Activated CD8-positive, alpha-beta T cell treated with anti-CD3 and anti-CD28 coated beads, Interleukin-2, amount 10 ng/mL, durations not matched to agents 7 days and 5 days (primary cell): Measurements from ENCODE around the gene ADO. TPM values are rescaled to one million over a fixed set of nuclear protein-coding genes. Genes with fewer than 3 reads are reported as not detected.

Experiments
- ATAC-seq: fragments of 150-1000 bp; cut with Tn5 transposase; one replicate; pipeline ENCODE4 v1.10.0; 2021; ENCODE audit warnings: moderate library complexity
- CTCF ChIA-PET: fragments of 350-600 bp; sonication (Branson Sonifier 250); formaldehyde crosslinking; loops from one replicate; lab custom pipeline; 2021; ENCODE audit warnings: antibody characterized with exemption; lab: Charles Lee
- POLR2A ChIA-PET: fragments of 350-600 bp; sonication (Branson Sonifier 250); formaldehyde crosslinking; loops from one replicate; lab custom pipeline; 2021; ENCODE audit warnings: antibody characterized with exemption; lab: Charles Lee
- DNase-seq: peaks from one replicate; pipeline ENCODE4 v3.0.0-alpha.2; 2020
- H3K27ac Mint-ChIP-seq: one replicate; pipeline ENCODE4 v1.8.0; 2021; ENCODE audit warnings: mild to moderate bottlenecking, mixed read lengths
- H3K27me3 Mint-ChIP-seq: one replicate; pipeline ENCODE4 v1.8.0; 2021; ENCODE audit warnings: low read depth, mixed read lengths
- H3K36me3 Mint-ChIP-seq: one replicate; pipeline ENCODE4 v1.8.0; 2021; ENCODE audit warnings: low read depth, mixed read lengths
- H3K4me1 Mint-ChIP-seq: one replicate; pipeline ENCODE4 v1.8.0; 2021; ENCODE audit warnings: low read depth, mixed read lengths
- H3K4me3 Mint-ChIP-seq: one replicate; pipeline ENCODE4 v1.8.0; 2021; ENCODE audit warnings: mild to moderate bottlenecking, mixed read lengths
- H3K9me3 Mint-ChIP-seq: one replicate; pipeline ENCODE4 v1.8.0; 2022; ENCODE audit warnings: mixed read lengths; ENCODE audit not compliant: insufficient read depth
- total RNA-seq, 2 experiments: library from RNA; stranded (reverse); gene quantifications; one replicate each; pipeline ENCODE4 v1.2.3, GENCODE V29; 2021

ADO gene
- total RNA-seq, 2 experiments from 2014 or later: 22.2 to 22.6 TPM

DNA sequence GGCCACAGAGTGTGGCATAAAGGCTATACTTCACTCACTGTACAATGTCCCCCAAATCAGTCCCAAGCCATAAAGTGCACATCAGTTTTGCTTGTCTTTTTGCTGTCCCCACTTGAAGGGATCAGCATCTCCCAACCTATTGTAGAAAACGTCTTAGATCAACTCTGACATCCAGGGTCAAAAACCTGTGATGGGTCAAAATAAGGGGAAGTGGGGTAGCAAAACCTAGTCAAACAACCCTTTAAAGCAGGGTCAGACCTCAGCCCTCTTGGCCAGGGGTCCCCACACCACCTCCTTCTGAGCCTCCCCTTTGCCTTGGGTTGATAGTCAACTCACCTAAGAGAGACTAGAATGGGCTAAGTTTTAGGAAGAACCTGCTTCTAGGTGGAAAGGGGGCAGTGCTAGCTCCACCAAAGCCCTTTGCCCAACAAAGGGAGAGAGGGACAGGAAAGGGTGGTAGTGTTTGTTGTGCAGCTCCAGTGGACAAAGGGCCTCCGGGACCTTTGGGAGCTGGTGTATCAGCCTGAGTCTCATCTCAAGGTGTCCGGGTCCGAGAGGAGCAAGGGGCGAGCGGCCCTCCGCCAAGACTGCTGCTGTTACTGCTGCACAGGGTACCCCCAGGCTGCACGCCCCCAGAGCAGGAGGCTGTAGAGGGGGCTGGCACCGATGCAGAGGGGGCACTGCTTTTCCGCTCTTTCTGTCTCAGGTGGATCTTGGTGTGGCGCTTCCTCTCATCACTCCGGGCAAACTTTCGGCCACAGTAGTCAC is 8.3 kb downstream of the ADO start:
- CTCF ChIA-PET: no interaction called here

DNA sequence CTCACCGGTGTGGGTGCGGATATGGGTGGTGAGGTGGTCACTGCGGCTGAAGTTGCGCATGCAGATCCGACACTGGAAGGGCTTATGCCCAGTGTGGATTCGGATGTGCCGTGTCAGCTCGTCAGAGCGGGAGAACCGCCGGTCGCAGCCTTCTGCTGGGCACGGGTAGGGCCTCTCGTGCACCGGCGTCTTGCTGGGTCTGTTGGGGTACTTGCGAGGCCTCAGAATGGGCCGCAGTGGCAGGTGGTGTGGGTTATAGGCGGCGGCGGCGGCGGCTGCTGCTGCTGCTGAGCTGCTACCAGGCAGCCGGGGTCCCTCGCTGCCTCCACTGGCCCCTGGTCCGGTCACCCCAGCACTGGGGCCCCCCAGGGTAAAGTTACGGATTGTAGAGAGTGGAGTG is 8.9 kb downstream of the ADO start:
- Mint-ChIP-seq H3K4me3 (no peak overlapping the region), H3K9me3 (no peaks in the 10 kb centered on the region), H3K4me1 (peaks cover 80% of the 10 kb centered on the region), H3K27me3 (peaks cover 31% of the 10 kb centered on the region), H3K36me3 (peaks cover 20% of the 10 kb centered on the region), H3K27ac (no peak overlapping the region)
- DNase-seq (no peak), ATAC-seq (no peak)
- ChIA-PET CTCF (no interaction called here), POLR2A (no interaction called here)

More for the DNA sequence above, 8.3 kb downstream of the ADO start:
- DNase-seq (no peak), ATAC-seq (no peak)
- H3K4me1 Mint-ChIP-seq: peaks cover 80% of the 10 kb centered on the region
- H3K27ac Mint-ChIP-seq: no peak overlapping the region
- POLR2A ChIA-PET: interaction anchor here (2.2 kb wide), 1 partner anchor 79 kb away, joined by 11 read pairs; no protein-coding TSS in a partner anchor
- H3K27me3 Mint-ChIP-seq: peaks cover 26% of the 10 kb centered on the region
- peaks cover 26% of the 10 kb centered on the region for H3K36me3 Mint-ChIP-seq
- H3K4me3 Mint-ChIP-seq: no peak overlapping the region
- H3K9me3 Mint-ChIP-seq: no peaks in the 10 kb centered on the region

DNA sequence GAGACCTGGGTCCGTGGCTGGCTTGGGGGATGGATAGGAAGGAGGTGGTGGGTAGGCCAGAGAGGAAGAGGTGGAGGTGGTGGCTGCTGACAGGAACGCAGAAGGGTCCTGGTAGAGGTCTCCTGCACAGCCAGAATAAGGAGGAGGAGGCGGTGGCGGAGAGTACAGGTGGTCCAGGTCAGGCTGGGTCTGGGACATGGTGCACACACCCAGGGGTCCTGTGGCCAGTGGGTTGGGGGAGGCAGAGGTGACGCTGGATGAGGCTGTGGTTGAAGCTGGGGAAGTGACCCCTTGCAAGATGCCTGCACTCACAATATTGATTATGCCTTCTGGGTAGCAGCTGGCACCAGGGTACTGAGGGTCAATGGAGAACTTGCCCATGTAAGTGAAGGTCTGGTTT is 9.5 kb downstream of the ADO start:
- POLR2A ChIA-PET: interaction anchor here (1.4 to 6.0 kb wide), 2 partner anchors 8 to 80 kb away, joined by 3 to 36 read pairs; partner anchors contain the start of gene ADO
- Mint-ChIP-seq H3K4me3 (peak overlapping the region; percentile 88), H3K27ac (no peak overlapping the region), H3K9me3 (no peaks in the 10 kb centered on the region), H3K27me3 (peaks cover 34% of the 10 kb centered on the region), H3K36me3 (peaks cover 15% of the 10 kb centered on the region), H3K4me1 (peaks cover 77% of the 10 kb centered on the region)
- ATAC-seq (no peak), DNase-seq (no peak)
- CTCF ChIA-PET: interaction anchor here (4.7 to 5.8 kb wide), 2 partner anchors 81 to 176 kb away, joined by 39 to 82 read pairs; no protein-coding TSS in a partner anchor

DNA sequence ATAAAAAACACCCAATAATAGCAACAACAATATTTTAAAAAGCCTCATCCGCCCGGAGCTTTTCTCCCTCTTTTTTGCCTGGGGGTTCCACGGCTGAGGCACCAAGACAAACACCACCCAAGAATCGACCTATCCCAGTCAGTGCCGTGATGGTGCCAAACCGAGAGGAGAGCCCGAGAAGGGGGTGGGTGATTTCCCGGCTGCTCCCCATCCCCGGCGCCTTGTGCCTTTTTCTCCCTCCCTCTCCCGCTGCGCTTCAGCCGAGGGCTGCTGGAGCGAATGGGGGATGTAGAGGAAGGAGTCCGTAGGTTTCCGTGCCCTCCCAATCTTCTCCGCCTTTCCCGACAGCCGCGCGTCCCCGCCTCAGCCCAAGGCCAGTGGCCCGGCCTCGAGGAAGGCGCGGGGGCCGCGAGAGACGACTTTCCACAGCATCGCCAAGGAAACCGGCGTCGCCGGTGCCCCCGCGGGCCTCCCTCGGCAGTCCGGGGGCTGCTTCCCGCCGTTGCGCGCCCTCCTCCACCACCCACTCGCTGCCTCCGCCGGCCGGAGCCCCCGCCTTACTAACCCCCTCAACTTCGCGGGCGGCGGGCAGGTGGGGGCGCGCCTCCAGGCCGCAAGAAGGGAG is 10.3 kb downstream of the ADO start:
- ATAC-seq (no peak), DNase-seq (peak; percentile 26)
- ChIA-PET POLR2A (interaction anchor here (1.4 to 6.0 kb wide), 4 partner anchors 9 to 195 kb away, joined by 3 to 36 read pairs (median 15); partner anchors contain the start of gene ADO), CTCF (interaction anchor here (4.7 to 5.8 kb wide), 2 partner anchors 81 to 177 kb away, joined by 39 to 82 read pairs; no protein-coding TSS in a partner anchor)
- peak overlapping the region; percentile 88 for H3K4me3 Mint-ChIP-seq
- H3K4me1 Mint-ChIP-seq: peaks cover 73% of the 10 kb centered on the region
- H3K27ac Mint-ChIP-seq: no peak overlapping the region
- no peaks in the 10 kb centered on the region for H3K9me3 Mint-ChIP-seq
- peaks cover 12% of the 10 kb centered on the region for H3K36me3 Mint-ChIP-seq
- H3K27me3 Mint-ChIP-seq: peaks cover 42% of the 10 kb centered on the region

DNA sequence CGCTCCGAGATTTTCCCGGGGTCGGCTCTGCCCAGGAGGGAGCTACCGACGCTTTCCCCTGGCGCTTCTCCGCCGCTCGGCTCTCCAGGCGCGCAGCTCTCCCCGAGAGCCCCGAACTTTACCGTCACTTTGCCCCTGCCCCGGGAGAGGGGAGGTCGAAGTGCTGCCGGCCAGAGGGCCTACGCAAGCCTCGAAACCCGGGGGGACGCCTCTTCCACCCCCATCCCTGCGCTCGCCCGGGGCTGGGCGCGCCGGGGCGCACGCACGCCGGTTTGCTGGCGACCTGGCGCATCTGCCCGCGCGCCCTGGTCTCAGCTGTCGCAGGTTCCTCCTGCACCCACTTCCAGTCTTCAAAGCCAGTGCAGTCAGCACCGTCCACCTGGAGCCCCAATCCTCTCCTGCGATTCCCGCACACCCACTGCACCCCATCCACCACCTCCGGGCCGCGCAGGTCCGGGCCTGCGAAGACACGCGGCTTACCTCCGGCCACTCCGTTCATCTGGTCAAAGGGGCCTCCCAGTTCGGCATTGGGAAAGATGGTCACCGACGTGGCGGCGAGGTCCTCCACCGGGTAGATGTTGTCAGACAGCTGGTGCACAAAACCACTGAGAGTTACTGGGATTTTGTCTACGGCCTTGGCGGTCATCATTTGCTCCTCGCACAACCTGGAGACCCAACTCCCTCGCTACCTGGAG is 11.0 kb downstream of the ADO start:
- CTCF ChIA-PET: interaction anchor here (1.2 to 5.8 kb wide), 13 partner anchors 8 to 905 kb away, joined by 4 to 98 read pairs (median 22); partner anchors contain the start of gene ADO
- H3K9me3 Mint-ChIP-seq: no peaks in the 10 kb centered on the region
- DNase-seq: peak; percentile 23
- H3K36me3 Mint-ChIP-seq: peaks cover 10% of the 10 kb centered on the region
- peak overlapping the region; percentile 88 for H3K4me3 Mint-ChIP-seq
- POLR2A ChIA-PET: interaction anchor here (0.6 to 6.0 kb wide), 7 partner anchors 9 to 200 kb away, joined by 3 to 36 read pairs (median 7); partner anchors contain the start of gene ADO
- ATAC-seq: no peak
- H3K4me1 Mint-ChIP-seq: peaks cover 66% of the 10 kb centered on the region
- peak overlapping the region; percentile 97 for H3K27ac Mint-ChIP-seq
- H3K27me3 Mint-ChIP-seq: peaks cover 49% of the 10 kb centered on the region

DNA sequence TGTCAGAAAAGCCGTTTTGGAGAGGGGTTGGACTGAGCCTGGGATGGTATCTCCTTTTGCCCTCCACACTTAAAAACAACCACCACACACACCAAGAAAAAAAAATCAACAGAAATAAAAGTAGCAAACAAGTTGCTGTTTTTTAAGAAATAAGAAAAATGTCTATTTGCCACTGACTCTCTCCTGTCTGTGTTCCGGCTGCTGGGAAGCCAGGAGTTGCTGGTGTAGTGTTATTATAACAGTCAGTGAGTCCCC is 11.5 kb downstream of the ADO start:
- Mint-ChIP-seq H3K27ac (peak overlapping the region; percentile 97), H3K4me3 (peak overlapping the region; percentile 88), H3K27me3 (peaks cover 54% of the 10 kb centered on the region), H3K36me3 (peaks cover 7% of the 10 kb centered on the region), H3K9me3 (no peaks in the 10 kb centered on the region), H3K4me1 (peaks cover 62% of the 10 kb centered on the region)
- POLR2A ChIA-PET: interaction anchor here (1.1 to 6.0 kb wide), 7 partner anchors 10 to 699 kb away, joined by 3 to 36 read pairs (median 7); partner anchors contain the start of gene ADO
- DNase-seq (no peak), ATAC-seq (no peak)
- CTCF ChIA-PET: interaction anchor here (1.2 to 5.8 kb wide), 16 partner anchors 9 to 904 kb away, joined by 4 to 98 read pairs (median 12); partner anchors contain the start of gene ADO

DNA sequence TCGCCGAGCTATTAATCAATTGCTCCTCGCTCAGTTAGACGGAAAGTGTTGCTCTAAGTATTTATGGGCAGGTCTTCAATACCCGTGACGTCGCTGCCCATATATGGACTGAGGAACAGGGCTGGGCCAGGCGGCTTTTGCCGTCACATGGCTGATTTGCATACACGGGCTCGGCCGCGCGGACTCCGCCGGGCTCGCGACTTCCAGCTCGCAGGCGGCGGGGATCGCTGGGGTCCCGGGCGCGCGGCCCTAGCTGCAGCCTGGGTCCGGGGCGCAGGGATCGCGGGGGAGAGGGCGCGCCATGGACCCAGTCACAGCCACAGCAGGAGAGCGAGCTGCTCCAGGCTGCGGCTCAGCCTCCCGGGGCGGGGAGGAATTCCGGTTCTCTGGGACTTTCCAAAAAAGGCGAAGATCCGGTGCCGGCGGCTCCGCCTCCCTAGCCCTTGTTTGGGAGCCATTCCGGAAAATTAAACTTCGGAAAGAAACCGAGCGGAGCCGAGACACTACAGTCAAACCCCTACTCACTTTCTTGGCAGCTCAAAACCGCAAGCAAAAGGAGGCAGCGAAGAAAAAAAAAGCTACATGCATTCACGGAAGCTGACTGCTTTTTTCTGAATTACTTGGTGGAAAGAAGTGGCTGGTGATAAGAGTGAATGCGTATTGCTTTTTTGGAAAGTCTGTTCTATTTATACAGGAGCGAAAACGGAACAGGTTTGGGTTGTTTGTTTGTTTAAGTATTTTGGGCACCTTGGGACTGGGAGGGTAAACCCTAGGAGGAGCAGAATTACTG is 12.0 kb downstream of the ADO start, which contains the start of gene EGR2:
EGR2 (minus strand) TSS at position 36 of the 790 bp plus-strand sequence. CDS start 337 bp downstream, outside the sequence.
- Mint-ChIP-seq H3K4me3 (peak within 1 kb of the TSS; percentile 88), H3K9me3 (no peaks in the 10 kb centered on the region), H3K36me3 (peaks cover 2% of the 10 kb centered on the region), H3K4me1 (peaks cover 56% of the 10 kb centered on the region), H3K27me3 (peaks cover 55% of the 10 kb centered on the region), H3K27ac (peak within 1 kb of the TSS; percentile 97)
- ATAC-seq: peak; percentile 82
- CTCF ChIA-PET: interaction anchor here (0.7 to 5.8 kb wide), 27 partner anchors 9 to 917 kb away, joined by 3 to 98 read pairs (median 8); partner anchors contain the start of gene ADO
- POLR2A ChIA-PET: interaction anchor here (0.6 to 6.0 kb wide), 10 partner anchors 10 to 698 kb away, joined by 3 to 36 read pairs (median 5); partner anchors contain the start of gene ADO
- peak; percentile 96 for DNase-seq

DNA sequence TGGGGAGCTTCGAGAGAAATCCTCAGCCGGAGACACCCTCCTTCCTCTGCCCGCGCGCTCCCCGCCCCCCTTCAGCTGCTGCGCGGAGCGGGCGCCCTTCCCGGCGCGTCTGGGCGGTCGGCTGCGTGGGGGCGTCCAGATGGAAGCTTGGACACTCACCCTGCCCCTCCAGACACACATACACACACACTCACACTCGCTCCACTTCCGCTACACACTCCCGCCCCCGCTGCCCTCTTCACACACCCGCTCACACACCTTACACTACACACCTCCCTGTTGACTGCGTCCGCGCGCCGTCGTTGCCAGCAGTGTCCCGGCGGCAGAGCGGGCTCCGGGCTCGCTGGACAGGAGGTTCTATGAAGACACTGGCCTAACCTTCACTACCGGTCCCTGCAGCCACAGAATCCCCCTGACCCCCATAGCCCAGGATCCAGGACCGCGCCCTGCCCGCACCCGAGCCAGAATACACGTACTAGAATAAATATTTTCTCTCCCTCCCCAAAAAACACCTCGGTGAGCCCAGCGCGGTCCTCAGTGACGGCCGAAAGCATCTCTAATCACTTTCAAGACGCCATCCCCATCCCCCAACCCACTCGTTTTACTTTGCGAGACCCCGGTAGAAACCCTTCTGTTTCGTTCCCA is 12.7 kb downstream of the ADO start:
- H3K36me3 Mint-ChIP-seq: no peaks in the 10 kb centered on the region
- CTCF ChIA-PET: interaction anchor here (0.7 to 5.8 kb wide), 39 partner anchors 10 to 918 kb away, joined by 3 to 98 read pairs (median 6); partner anchors contain the start of gene ADO
- H3K27ac Mint-ChIP-seq: peak overlapping the region; percentile 97
- peaks cover 55% of the 10 kb centered on the region for H3K27me3 Mint-ChIP-seq
- DNase-seq: peak; percentile 67
- no peaks in the 10 kb centered on the region for H3K9me3 Mint-ChIP-seq
- POLR2A ChIA-PET: interaction anchor here (0.6 to 6.0 kb wide), 7 partner anchors 11 to 698 kb away, joined by 3 to 36 read pairs (median 6); partner anchors contain the start of gene ADO
- H3K4me1 Mint-ChIP-seq: peaks cover 51% of the 10 kb centered on the region
- H3K4me3 Mint-ChIP-seq: peak overlapping the region; percentile 88
- ATAC-seq: peak; percentile 35

DNA sequence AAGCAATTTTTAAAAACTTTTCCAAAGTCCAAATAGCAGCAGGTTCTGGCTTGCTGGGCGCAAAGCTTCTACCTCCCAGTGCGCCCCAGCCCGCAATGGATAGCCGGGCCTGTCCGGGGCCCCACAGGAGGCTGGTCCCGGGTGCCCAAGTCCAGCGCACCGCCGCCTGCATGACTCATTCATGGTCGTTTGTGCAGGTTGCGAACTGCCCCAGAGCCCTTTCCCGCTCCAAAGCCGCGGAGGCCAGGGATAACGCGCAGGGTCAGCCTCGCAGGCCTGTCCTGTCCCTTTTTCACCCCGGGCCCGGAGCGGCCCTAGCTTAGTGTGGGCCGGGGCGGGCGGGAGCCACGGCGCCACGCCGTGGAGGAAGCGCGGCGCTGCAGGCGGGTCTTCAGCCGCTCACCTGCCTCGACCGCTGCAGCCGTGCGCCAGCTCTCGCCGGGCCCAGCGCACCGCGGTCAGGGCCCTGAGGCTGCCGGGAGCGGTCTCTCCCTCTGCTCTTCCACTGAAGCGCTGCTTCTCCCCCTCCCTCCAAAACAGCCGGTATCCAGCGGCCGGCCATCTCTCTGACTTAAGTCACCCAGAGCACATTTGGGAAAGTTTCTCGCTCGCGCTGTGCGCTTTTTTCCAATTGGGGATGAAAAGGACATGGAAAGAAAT is 13.4 kb downstream of the ADO start:
- H3K36me3 Mint-ChIP-seq: no peaks in the 10 kb centered on the region
- CTCF ChIA-PET: interaction anchor here (0.7 to 5.8 kb wide), 39 partner anchors 11 to 902 kb away, joined by 3 to 98 read pairs (median 5); partner anchors contain the start of gene ADO
- H3K4me1 Mint-ChIP-seq: peaks cover 46% of the 10 kb centered on the region
- peaks cover 55% of the 10 kb centered on the region for H3K27me3 Mint-ChIP-seq
- no peaks in the 10 kb centered on the region for H3K9me3 Mint-ChIP-seq
- DNase-seq: peak; percentile 74
- POLR2A ChIA-PET: interaction anchor here (0.9 to 6.0 kb wide), 5 partner anchors 12 to 315 kb away, joined by 4 to 36 read pairs (median 26); partner anchors contain the start of genes ADO and NRBF2
- H3K27ac Mint-ChIP-seq: peak overlapping the region; percentile 97
- ATAC-seq: peak; percentile 31
- peak overlapping the region; percentile 88 for H3K4me3 Mint-ChIP-seq
